HepG2 (cell line): ENCODE data around the gene FER1L5. TPM values are rescaled to one million over a fixed set of nuclear protein-coding genes. Genes with fewer than 3 reads are reported as not detected.
A peak's percentile ranks its signal among the peaks of the same experiment; 100 is the strongest.

Source experiments
- ATAC-seq: fragments of 200-7000 bp; cut with Tn5 transposase; 3 replicates; pipeline ENCODE4 v1.9.1; 2020; ENCODE audit warnings: mild to moderate bottlenecking, moderate library complexity
- BruUV-seq: library from RNA; stranded (reverse); fragments of 400-500 nt; replicated peaks from 2 replicates; lab custom pipeline; 2021; lab: Mats Ljungman, UMichigan
- CTCF ChIA-PET: fragments of 300-600 bp; formaldehyde crosslinking; extraction: SDS; loops from one replicate; lab custom pipeline; 2021; ENCODE audit warnings: low total read pairs, inconsistent platforms, low intra/inter-chr PET ratio; lab: Yijun Ruan, JAX
- POLR2A ChIA-PET: fragments of 350-600 bp; sonication (Branson Sonifier 250); formaldehyde crosslinking; loops from one replicate; lab custom pipeline; 2020; ENCODE audit warnings: antibody characterized with exemption, inconsistent platforms; lab: Yijun Ruan, JAX
- DNase-seq: peaks from one replicate; pipeline ENCODE4 v3.0.0-alpha.2; 2015; ENCODE audit warnings: low spot score
- FAIRE-seq: peaks from 3 replicates; lab custom pipeline; 2011; peaks lifted over from hg19 to GRCh38; lab: Jason Lieb, UNC
- H2AFZ ChIP-seq: one replicate; pipeline ENCODE4 v1.6.1; 2011; ENCODE audit warnings: low read length, inconsistent platforms
- H3K27ac ChIP-seq: fragments of 300-600 bp; 3 replicates; pipeline ENCODE4 v1.8.0; 2011; ENCODE audit warnings: mixed run types, mild to moderate bottlenecking, mixed read lengths, low read length, inconsistent platforms; ENCODE audit not compliant: insufficient read depth; ENCODE audit errors: extremely low read length
- H3K27me3 ChIP-seq, 2 experiments: fragments of 200-600 bp in 1 of 2; 2 replicates in 1 of 2; 3 replicates in 1 of 2; pipeline versions ENCODE4 v1.6.0 to v1.8.0; 2011; ENCODE audit warnings: low read length in 2 of 2, mild to moderate bottlenecking in 2 of 2, moderate library complexity in 2 of 2, inconsistent platforms in 1 of 2; ENCODE audit not compliant: insufficient read depth in 2 of 2, control insufficient read depth in 1 of 2
- H3K36me3 ChIP-seq, 2 experiments: fragments of 200-600 bp in 1 of 2; replicated peaks in 1 of 2; 2 replicates in 1 of 2; 3 replicates in 1 of 2; pipeline versions ENCODE4 v1.5.1 to v1.8.0; 2011; ENCODE audit warnings: low read length in 2 of 2, inconsistent platforms in 1 of 2; ENCODE audit not compliant: insufficient read depth in 2 of 2, control insufficient read depth in 1 of 2
- H3K4me1 ChIP-seq: 2 replicates; pipeline ENCODE4 v1.5.1; 2012; ENCODE audit warnings: low read length, inconsistent platforms; ENCODE audit not compliant: insufficient read depth
- H3K4me2 ChIP-seq: 2 replicates; pipeline ENCODE4 v1.6.0; 2011; ENCODE audit warnings: low read depth, low read length, inconsistent platforms
- H3K4me3 ChIP-seq, 3 experiments: fragments of 200-600 bp in 1 of 3; sonication (generic), shearing (Covaris generic) in 1 of 3; replicated peaks in 1 of 3; 2 replicates each; pipeline ENCODE4 v1.5.1; 2011 to 2016; ENCODE audit warnings: low read length in 3 of 3, inconsistent platforms in 2 of 3, low read depth in 2 of 3, mild to moderate bottlenecking in 2 of 3, control low read depth in 1 of 3, mixed read lengths in 1 of 3; ENCODE audit not compliant: insufficient read depth in 1 of 3
- H3K79me2 ChIP-seq: one replicate; pipeline ENCODE4 v1.6.1; 2011; ENCODE audit warnings: low read length, inconsistent platforms; ENCODE audit not compliant: insufficient read depth
- H3K9ac ChIP-seq: 2 replicates; pipeline ENCODE4 v1.6.0; 2011; ENCODE audit warnings: mild to moderate bottlenecking, low read depth, low read length, inconsistent platforms; ENCODE audit not compliant: insufficient read depth
- H3K9me3 ChIP-seq: 2 replicates; pipeline ENCODE4 v1.5.1; 2012; ENCODE audit warnings: mild to moderate bottlenecking, low read length
- H4K20me1 ChIP-seq: 2 replicates; pipeline ENCODE4 v1.6.0; 2011; ENCODE audit warnings: inconsistent platforms, mild to moderate bottlenecking, low read length, moderate library complexity; ENCODE audit not compliant: insufficient read depth
- ARNT ChIP-seq: fragments of 450-650 bp; IDR thresholded peaks from 2 replicates; pipeline ENCODE4 v1.6.1; 2017
- ATF1 ChIP-seq: IDR thresholded peaks from 2 replicates; pipeline ENCODE4 v1.6.1; 2016; ENCODE audit warnings: mild to moderate bottlenecking, control low read depth
- ATF7 ChIP-seq, 2 experiments: fragments of 450-650 bp in 1 of 2; sonication (generic) in 1 of 2; formaldehyde crosslinking in 1 of 2; IDR thresholded peaks; 2 replicates each; pipeline versions ENCODE4 v1.4.0 to v1.6.1; 2016 to 2020; ENCODE audit warnings: antibody characterized with exemption in 1 of 2, mild to moderate bottlenecking in 1 of 2, missing genetic modification reagents in 1 of 2
- HMGXB4 ChIP-seq, 2 experiments: sonication (generic) in 1 of 2; formaldehyde crosslinking in 1 of 2; IDR thresholded peaks; 2 replicates each; pipeline versions ENCODE4 v1.4.0 to v1.6.1; 2018 to 2020; ENCODE audit warnings: missing genetic modification reagents in 2 of 2, borderline replicate concordance in 1 of 2, low read depth in 1 of 2, mild to moderate bottlenecking in 1 of 2, missing biosample characterization in 1 of 2
- HOXA7 ChIP-seq: sonication (generic); formaldehyde crosslinking; IDR thresholded peaks from 2 replicates; pipeline ENCODE4 v1.8.1; 2022; ENCODE audit warnings: mild to moderate bottlenecking, missing genetic modification reagents, moderate library complexity
- NAIF1 ChIP-seq: sonication (generic); formaldehyde crosslinking; IDR thresholded peaks from 2 replicates; pipeline ENCODE4 v1.5.0; 2020; ENCODE audit warnings: mild to moderate bottlenecking, missing genetic modification reagents, borderline replicate concordance
- RCOR2 ChIP-seq: IDR thresholded peaks from 2 replicates; pipeline ENCODE4 v1.6.1; 2016; ENCODE audit warnings: missing biosample characterization, missing genetic modification reagents
- RFX5 ChIP-seq: IDR thresholded peaks from 2 replicates; pipeline ENCODE4 v1.6.1; 2011; ENCODE audit warnings: low read depth, low read length, improper control_type of control experiment
- TARDBP ChIP-seq: sonication (generic); formaldehyde crosslinking; IDR thresholded peaks from 2 replicates; pipeline ENCODE4 v1.8.0; 2022; ENCODE audit warnings: mild to moderate bottlenecking, missing genetic modification reagents
- ZBTB33 ChIP-seq: sonication (generic); formaldehyde crosslinking; IDR thresholded peaks from 2 replicates; pipeline ENCODE4 v1.4.0; 2020; ENCODE audit warnings: missing genetic modification reagents
- ZNF276 ChIP-seq: sonication (generic); formaldehyde crosslinking; IDR thresholded peaks from 2 replicates; pipeline ENCODE4 v1.4.0; 2020; ENCODE audit warnings: mild to moderate bottlenecking, low read depth, missing genetic modification reagents
- ZNF546 ChIP-seq: sonication (generic); formaldehyde crosslinking; conservative IDR thresholded peaks from 2 replicates; pipeline ENCODE4 v1.8.1; 2023; ENCODE audit warnings: mild to moderate bottlenecking, missing genetic modification reagents
- ZNF547 ChIP-seq: sonication (generic); formaldehyde crosslinking; IDR thresholded peaks from 2 replicates; pipeline ENCODE4 v1.5.1; 2020; ENCODE audit warnings: mild to moderate bottlenecking, missing genetic modification reagents
- ZNF770 ChIP-seq: sonication (generic); formaldehyde crosslinking; IDR thresholded peaks from 2 replicates; pipeline ENCODE4 v1.5.0; 2020; ENCODE audit warnings: mild to moderate bottlenecking, missing genetic modification reagents
- WGBS: methylation state at CpG from one replicate; pipeline ENCODE4 v1.1.6; 2017; ENCODE audit warnings: low lambda C conversion rate; 5-methylcytosine and 5-hydroxymethylcytosine counted together
- in situ Hi-C: cut with HindIII; loops from 2 replicates; pipeline ENCODE4 v1.10.0; 2017; ENCODE audit warnings: low pct_unique_long_range_greater_than_20kb; ENCODE audit not compliant: extremely low pct_ligation_motif_present
- intact Hi-C: fragments of 100-400 bp; cut with micrococcal nuclease; formaldehyde crosslinking; loops from one replicate; pipeline ENCODE4 v1.10.0; 2022; ENCODE audit not compliant: unreplicated experiment
- polyA plus RNA-seq, 8 experiments: library from polyadenylated mRNA; depleted of rRNA in 3 of 8; stranded (reverse) in 7 of 8; unstranded in 1 of 8; fragments of >200 nt; fragmentation: Illumina TruSeq in 4 of 8; extraction: Trizol in 4 of 8; gene quantifications; 2 replicates each; pipeline versions ENCODE4 v1.2.1 to v1.2.3, GENCODE V29; 2011 to 2016; ENCODE audit warnings: low read depth in 4 of 8, missing spikeins in 1 of 8, mixed read lengths in 1 of 8; ENCODE audit not compliant: insufficient read depth in 1 of 8
- total RNA-seq, 5 experiments: library from RNA; depleted of rRNA; stranded (reverse); fragments of >200 nt; fragmentation: Illumina TruSeq; extraction: Trizol; gene quantifications; 2 replicates each; pipeline ENCODE4 v1.2.3, GENCODE V29; 2016; ENCODE audit warnings: low read depth in 1 of 5

Gene FER1L5
- total and polyA plus RNA-seq, 2 of the 13 experiments (the other 11 are each of a cell fraction or from before 2014, with no cell fraction given): 0.02 to 0.08 TPM

- TF ChIP-seq HMGXB4 (CRISPR knock-in tag; IDR thresholded peaks at IDR 0.05; ENCODE audit: borderline replicate concordance in 1 of 2, low read depth in 1 of 2) (no peak), ZNF547 (CRISPR knock-in tag) (no peak), ZNF546 (CRISPR knock-in tag) (no peak)
Observed at GRCh38 chr2:96668771-96669170, 26.2 kb downstream of the FER1L5 start (continued).

GRCh38 chr2:96669539-96670215 is 27.1 kb downstream of the FER1L5 start:
- Histone ChIP-seq H3K27ac (no peak overlapping the region), H3K9ac (no peak overlapping the region), H3K79me2 (no peaks in the 10 kb centered on the region), H3K9me3 (no peaks in the 10 kb centered on the region), H2AFZ (no peak overlapping the region), H3K4me3 (no peak overlapping the region), H3K4me1 (peaks cover 6% of the 10 kb centered on the region; the same call in 1 of the 2 replicates), H3K36me3 (no peaks in the 10 kb centered on the region), H4K20me1 (no peaks in the 10 kb centered on the region), H3K27me3 (peaks cover 5 to 38% of the 10 kb centered on the region in 2 experiments; a peak in 4 of 5 replicates), H3K4me2 (no peak overlapping the region; the same call in 1 of the 2 replicates)
- 55% methylated on average over 12 of the region's 15 CpGs for WGBS
- intact Hi-C loops (no loop called here), in situ Hi-C loops (no loop called here)
- DNase-seq: no peak
- no peak for FAIRE-seq
- peak; percentile 36 for ATAC-seq
- ChIA-PET POLR2A (no interaction called here), CTCF (no interaction called here)
- BruUV-seq: no TSS peak
- TF ChIP-seq ZBTB33 (CRISPR knock-in tag) (0 out of 2 replicates have a peak, but pooled peaks have one; percentile 4), ATF1 (no peak), HOXA7 (CRISPR knock-in tag) (no peak), ZNF276 (CRISPR knock-in tag) (0 out of 2 replicates have a peak, but pooled peaks have one; percentile 34), TARDBP (CRISPR knock-in tag) (no peak), ZNF770 (CRISPR knock-in tag) (peak; percentile 67), RCOR2 (CRISPR knock-in tag) (no peak), RFX5 (peak; percentile 52; the same call in 1 of the 2 replicates), ARNT (no peak), NAIF1 (CRISPR knock-in tag) (no peak), ATF7 (IDR thresholded peaks at IDR 0.05) (no peak), ATF7 (CRISPR knock-in tag; IDR thresholded peaks at IDR 0.05) (no peak)
